GM12892 (cell line): ENCODE results near the gene SMCO2.

Experiments used
- POLR2A ChIP-seq: IDR thresholded peaks from 2 replicates; pipeline ENCODE4 v1.6.1; 2011; ENCODE audit warnings: low read depth, low read length, control low read depth
- POLR2AphosphoS5 ChIP-seq: IDR thresholded peaks from 2 replicates; pipeline ENCODE4 v1.6.1; 2011; ENCODE audit warnings: low read depth, low read length, control low read depth

DNA sequence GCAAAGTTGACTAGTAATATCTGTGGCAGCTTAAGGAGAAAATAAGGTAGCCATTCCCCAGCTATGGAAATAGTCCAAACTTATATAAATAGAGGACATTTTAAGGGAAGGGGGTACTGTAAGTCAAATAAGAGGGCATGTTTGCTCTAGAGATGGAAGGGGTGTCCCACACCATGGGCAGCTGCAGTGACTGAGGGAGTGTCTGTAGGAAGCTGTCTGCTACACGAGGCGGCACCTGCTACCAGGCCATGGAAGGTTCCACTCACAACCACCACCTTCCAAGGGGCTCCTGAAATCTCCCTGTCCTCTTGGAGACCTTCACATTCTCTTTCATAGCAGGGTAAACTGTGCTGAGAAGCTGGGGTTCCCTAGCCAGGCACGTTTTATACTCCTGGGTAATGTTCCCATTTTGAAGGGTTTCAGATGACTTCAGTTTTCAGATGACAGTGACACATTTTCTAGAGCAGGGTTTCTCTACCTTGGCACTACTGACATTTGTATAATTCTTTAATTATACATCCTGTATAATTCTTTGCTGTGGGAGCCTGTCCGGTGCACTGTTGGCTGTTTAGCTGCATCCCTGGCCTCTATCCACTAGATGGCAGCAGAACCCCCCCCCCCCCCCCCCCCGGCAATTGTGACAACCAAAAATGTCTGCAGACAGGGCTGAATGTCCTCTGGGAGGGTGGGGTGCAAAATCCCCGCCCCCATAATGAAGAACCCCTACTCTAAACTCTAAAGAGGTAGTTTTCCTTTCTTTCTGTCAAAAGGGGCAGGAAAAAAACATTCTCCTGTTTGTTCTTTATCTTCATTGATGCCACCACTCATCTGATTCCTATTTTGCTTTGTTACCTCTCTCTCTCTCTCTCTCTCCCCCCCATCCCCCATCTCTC is 11.6 kb upstream of the SMCO2 start:
- TF ChIP-seq POLR2A, result no peak
- TF ChIP-seq POLR2AphosphoS5, result no peak
